ENCODE measurements around the gene FBXO36.

- TF ChIP-seq REST (IDR thresholded peaks at IDR 0.05; ENCODE audit: unreplicated experiment) = no peak
- TF ChIP-seq POLR2AphosphoS5 (IDR thresholded peaks at IDR 0.05; ENCODE audit: low read depth) = no peak
- TF ChIP-seq CTCF (conservative IDR thresholded peaks at IDR 0.05; ENCODE audit: low read depth in 2 of 2) = no peak
- TF ChIP-seq EZH2 (IDR thresholded peaks at IDR 0.05; ENCODE audit: low read depth, unreplicated experiment) = no peak
- TF ChIP-seq ETS1 (IDR thresholded peaks at IDR 0.05) = no peak
- TF ChIP-seq CREB1 (CRISPR knock-in tag; IDR thresholded peaks at IDR 0.05; ENCODE audit: low read depth) = no peak
- no peak for TF ChIP-seq EZH2phosphoT487 (IDR thresholded peaks at IDR 0.05; ENCODE audit: unreplicated experiment)
- no peak for TF ChIP-seq JUNB (IDR thresholded peaks at IDR 0.05; ENCODE audit: unreplicated experiment)
- TF ChIP-seq NANOG (IDR thresholded peaks at IDR 0.05; ENCODE audit: borderline replicate concordance) = no peak
Measured at GRCh38 chr2:230046491-230046890, 124.2 kb downstream of the FBXO36 start.
